ENCODE measurements around the gene HMGA1. TPM values are rescaled to one million over a fixed set of nuclear protein-coding genes. Genes with fewer than 3 reads are reported as not detected.
"Not testable (repeated sequence)": the region's sequence is repeated elsewhere in the genome, so short reads cannot be mapped to it uniquely, and the experiment has no call there.

HMGA1 gene
- total RNA-seq, 4 donors from 2014 or later: 23.2 to 112 (median 63.2) TPM

DNA sequence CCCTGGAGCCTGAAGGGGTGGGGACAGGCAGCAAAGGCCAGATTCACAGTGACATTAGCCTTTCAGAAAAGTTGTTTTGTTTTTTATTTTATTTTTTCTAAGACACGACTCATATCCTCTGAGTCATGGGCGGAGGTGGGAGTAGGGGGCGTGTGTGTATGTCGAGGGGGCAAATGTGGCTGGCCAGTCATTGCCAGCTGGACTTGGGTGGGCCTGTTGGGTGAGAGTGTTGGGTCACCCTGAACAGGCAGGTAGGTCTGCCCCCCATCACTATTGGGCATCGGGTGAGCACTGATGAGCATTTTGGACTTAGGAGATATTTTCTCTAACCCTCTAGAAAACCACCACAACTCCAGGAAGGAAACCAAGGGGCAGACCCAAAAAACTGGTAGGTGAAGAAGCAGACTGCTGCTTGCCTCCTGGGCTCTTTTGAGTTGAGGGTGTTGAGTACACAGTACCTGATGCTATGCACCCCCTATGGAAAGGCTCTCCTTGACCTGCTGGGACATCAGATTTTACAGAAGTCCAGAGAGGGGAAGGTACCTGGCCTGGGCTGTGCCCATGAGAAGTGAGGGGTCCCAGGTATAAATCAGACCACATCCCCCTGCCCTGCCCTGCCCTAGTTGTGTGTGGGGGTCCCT is 6.6 kb downstream of the HMGA1 start:
- in situ Hi-C loops (cut with MboI; ENCODE audit: low pct_ligation_motif_present in 1 of 4, low pct_unique_long_range_greater_than_20kb in 1 of 4, low sequenced_read_pairs in 3 of 4) (loop anchor here in 1 of 4 donors (10.0 kb wide), 1 partner anchor 172 kb away; no protein-coding TSS in a partner anchor), intact Hi-C loops (cut with DNase I; ENCODE audit: low total_unique reads) (loop anchor here (10.0 kb wide), 1 partner anchor 172 kb away; no protein-coding TSS in a partner anchor)
- no peak overlapping the region for H3K4me3 ChIP-seq
- no peaks in the 10 kb centered on the region for H3K9me3 ChIP-seq
- WGBS, 2 donors (ENCODE audit: low coverage in 1 of 2): 65% methylated on average over 5 of the region's 5 CpGs; no CpG with 5 or more reads in 1 of the 2 donors
- no peak for DNase-seq
- no peak overlapping the region for H3K27ac ChIP-seq
- TF ChIP-seq, protein P1, sequence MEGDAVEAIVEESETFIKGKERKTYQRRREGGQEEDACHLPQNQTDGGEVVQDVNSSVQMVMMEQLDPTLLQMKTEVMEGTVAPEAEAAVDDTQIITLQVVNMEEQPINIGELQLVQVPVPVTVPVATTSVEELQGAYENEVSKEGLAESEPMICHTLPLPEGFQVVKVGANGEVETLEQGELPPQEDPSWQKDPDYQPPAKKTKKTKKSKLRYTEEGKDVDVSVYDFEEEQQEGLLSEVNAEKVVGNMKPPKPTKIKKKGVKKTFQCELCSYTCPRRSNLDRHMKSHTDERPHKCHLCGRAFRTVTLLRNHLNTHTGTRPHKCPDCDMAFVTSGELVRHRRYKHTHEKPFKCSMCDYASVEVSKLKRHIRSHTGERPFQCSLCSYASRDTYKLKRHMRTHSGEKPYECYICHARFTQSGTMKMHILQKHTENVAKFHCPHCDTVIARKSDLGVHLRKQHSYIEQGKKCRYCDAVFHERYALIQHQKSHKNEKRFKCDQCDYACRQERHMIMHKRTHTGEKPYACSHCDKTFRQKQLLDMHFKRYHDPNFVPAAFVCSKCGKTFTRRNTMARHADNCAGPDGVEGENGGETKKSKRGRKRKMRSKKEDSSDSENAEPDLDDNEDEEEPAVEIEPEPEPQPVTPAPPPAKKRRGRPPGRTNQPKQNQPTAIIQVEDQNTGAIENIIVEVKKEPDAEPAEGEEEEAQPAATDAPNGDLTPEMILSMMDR (IDR thresholded peaks at IDR 0.05): no peak
- TF ChIP-seq POLR2A (IDR thresholded peaks at IDR 0.05): no peak
- peaks cover 10 to 36% (median 26%) of the 10 kb centered on the region in 4 donors for H3K4me1 ChIP-seq
- no peaks in the 10 kb centered on the region for H3K36me3 ChIP-seq
- no peaks in the 10 kb centered on the region for H3K27me3 ChIP-seq

DNA sequence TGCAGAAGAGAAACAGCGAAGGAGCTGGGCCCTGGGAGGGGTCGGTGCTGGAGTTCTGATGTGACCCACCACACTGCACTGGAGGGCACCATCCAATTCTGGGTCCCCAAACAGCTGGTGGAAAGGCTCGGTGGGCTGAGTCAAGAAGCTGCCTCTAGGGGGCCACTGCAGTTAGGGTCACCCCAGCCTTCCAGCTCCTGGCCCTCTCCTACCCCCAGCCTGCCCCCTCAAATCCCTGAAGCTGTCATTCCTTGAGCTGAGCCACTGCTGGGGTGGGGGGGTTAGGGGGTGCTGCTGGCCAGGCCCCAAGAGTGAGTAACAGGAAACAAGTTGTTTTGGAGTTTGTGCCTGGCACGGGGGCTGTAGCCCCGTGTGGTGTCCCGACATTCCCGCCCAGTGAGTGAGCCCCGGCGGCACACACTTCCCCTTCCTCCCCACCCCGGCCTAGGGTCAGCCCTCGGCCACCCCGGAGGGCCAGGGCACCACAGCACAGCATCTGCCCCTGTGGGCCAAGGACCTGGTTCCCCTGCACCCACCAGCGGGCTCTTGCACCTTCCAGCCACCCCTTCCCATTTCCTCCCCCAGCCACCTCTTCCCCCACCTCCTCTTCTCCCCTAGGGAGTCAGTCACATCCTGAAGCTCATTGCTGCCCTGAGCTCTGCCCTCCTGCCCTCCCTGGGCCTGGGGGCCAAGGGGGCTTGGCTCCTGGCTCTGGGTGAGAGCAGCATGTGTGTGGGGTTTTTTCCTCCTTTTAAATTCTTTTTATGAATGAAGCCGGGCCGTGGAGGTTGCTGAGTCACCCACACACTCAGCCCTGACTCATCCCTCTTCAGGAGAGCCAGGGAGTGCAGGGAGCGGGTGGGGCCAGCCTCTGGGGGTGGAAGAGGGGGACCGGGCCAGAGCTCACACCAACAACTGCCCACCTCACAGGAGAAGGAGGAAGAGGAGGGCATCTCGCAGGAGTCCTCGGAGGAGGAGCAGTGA is 7.5 kb downstream of the HMGA1 start:
- Histone ChIP-seq H3K27ac (peak overlapping the region in 3 of 4 donors; percentile 43 to 67 (median 55)), H3K36me3 (no peaks in the 10 kb centered on the region), H3K4me3 (no peak overlapping the region), H3K9me3 (no peaks in the 10 kb centered on the region), H3K27me3 (no peaks in the 10 kb centered on the region), H3K4me1 (peaks cover 10 to 30% (median 21%) of the 10 kb centered on the region in 4 donors)
- intact Hi-C loops (cut with DNase I; ENCODE audit: low total_unique reads) (loop anchor here (10.0 kb wide), 1 partner anchor 171 kb away; no protein-coding TSS in a partner anchor), in situ Hi-C loops (cut with MboI; ENCODE audit: low pct_ligation_motif_present in 1 of 4, low pct_unique_long_range_greater_than_20kb in 1 of 4, low sequenced_read_pairs in 3 of 4) (loop anchor here in 1 of 4 donors (10.0 kb wide), 1 partner anchor 171 kb away; no protein-coding TSS in a partner anchor)
- WGBS, 2 donors (ENCODE audit: low coverage in 1 of 2): 44% methylated on average over 17 of the region's 19 CpGs; no CpG with 5 or more reads in 1 of the 2 donors
- DNase-seq: peak; percentile 57
- no peak for TF ChIP-seq EP300 (IDR thresholded peaks at IDR 0.05; ENCODE audit: low read depth)
- no peak for TF ChIP-seq POLR2A (IDR thresholded peaks at IDR 0.05)
- peak in 1 of 3 donors; percentile 17 for TF ChIP-seq POLR2AphosphoS5 (IDR thresholded peaks at IDR 0.05)
- TF ChIP-seq, protein P1 (IDR thresholded peaks at IDR 0.05): peak in 2 of 5 experiments; percentile 3 to 8

DNA sequence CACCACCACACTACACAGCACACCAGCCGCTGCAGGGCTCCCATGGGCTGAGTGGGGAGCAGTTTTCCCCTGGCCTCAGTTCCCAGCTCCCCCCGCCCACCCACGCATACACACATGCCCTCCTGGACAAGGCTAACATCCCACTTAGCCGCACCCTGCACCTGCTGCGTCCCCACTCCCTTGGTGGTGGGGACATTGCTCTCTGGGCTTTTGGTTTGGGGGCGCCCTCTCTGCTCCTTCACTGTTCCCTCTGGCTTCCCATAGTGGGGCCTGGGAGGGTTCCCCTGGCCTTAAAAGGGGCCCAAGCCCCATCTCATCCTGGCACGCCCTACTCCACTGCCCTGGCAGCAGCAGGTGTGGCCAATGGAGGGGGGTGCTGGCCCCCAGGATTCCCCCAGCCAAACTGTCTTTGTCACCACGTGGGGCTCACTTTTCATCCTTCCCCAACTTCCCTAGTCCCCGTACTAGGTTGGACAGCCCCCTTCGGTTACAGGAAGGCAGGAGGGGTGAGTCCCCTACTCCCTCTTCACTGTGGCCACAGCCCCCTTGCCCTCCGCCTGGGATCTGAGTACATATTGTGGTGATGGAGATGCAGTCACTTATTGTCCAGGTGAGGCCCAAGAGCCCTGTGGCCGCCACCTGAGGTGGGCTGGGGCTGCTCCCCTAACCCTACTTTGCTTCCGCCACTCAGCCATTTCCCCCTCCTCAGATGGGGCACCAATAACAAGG is 8.5 kb downstream of the HMGA1 start:
- WGBS, 2 donors (ENCODE audit: low coverage in 1 of 2): 53 to 79% methylated on average over 3 to 12 of the region's 13 CpGs
- H3K36me3 ChIP-seq, DNase-seq, H3K27me3 ChIP-seq, H3K27ac ChIP-seq, H3K4me3 ChIP-seq, H3K9me3 ChIP-seq: not testable (repeated sequence)
- intact Hi-C loops (cut with DNase I; ENCODE audit: low total_unique reads): loop anchor here (5.0 to 10.0 kb wide), 2 partner anchors 147 to 170 kb away; partner anchors contain the start of gene NUDT3
- in situ Hi-C loops (cut with MboI; ENCODE audit: low pct_ligation_motif_present in 1 of 4, low pct_unique_long_range_greater_than_20kb in 1 of 4, low sequenced_read_pairs in 3 of 4): loop anchor here in 1 of 4 donors (10.0 kb wide), 1 partner anchor 170 kb away; no protein-coding TSS in a partner anchor
- H3K4me1 ChIP-seq: peaks cover 10 to 31% (median 21%) of the 10 kb centered on the region in 4 donors

DNA sequence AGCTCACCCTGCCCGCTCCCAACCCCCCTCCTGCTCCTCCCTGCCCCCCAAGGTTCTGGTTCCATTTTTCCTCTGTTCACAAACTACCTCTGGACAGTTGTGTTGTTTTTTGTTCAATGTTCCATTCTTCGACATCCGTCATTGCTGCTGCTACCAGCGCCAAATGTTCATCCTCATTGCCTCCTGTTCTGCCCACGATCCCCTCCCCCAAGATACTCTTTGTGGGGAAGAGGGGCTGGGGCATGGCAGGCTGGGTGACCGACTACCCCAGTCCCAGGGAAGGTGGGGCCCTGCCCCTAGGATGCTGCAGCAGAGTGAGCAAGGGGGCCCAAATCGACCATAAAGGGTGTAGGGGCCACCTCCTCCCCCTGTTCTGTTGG is 9.1 kb downstream of the HMGA1 start:
- 76% methylated on average over 7 of the region's 7 CpGs; no CpG with 5 or more reads in 1 of the 2 donors for WGBS, 2 donors (ENCODE audit: low coverage in 1 of 2)
- DNase-seq: not testable (repeated sequence)

More for the DNA sequence above, 9.1 kb downstream of the HMGA1 start:
- intact Hi-C loops (cut with DNase I; ENCODE audit: low total_unique reads): loop anchor here (5.0 to 10.0 kb wide), 2 partner anchors 147 to 169 kb away; partner anchors contain the start of gene NUDT3
- in situ Hi-C loops (cut with MboI; ENCODE audit: low pct_ligation_motif_present in 1 of 4, low pct_unique_long_range_greater_than_20kb in 1 of 4, low sequenced_read_pairs in 3 of 4): loop anchor here in 1 of 4 donors (10.0 kb wide), 1 partner anchor 169 kb away; no protein-coding TSS in a partner anchor
- H3K4me1 ChIP-seq: peaks cover 10 to 31% (median 21%) of the 10 kb centered on the region in 4 donors
- not testable (repeated sequence) for H3K36me3 ChIP-seq, H3K27ac ChIP-seq, H3K27me3 ChIP-seq, H3K4me3 ChIP-seq, H3K9me3 ChIP-seq
